Choroid plexus epithelial cell (primary cell): ENCODE data around the gene UBE2H.

Experiments used
- DNase-seq: peaks from one replicate; pipeline ENCODE4 v3.0.0-alpha.2; 2010; ENCODE audit warnings: low read depth
- H3K4me3 ChIP-seq: 2 replicates; pipeline ENCODE4 v1.5.1; 2011; ENCODE audit warnings: low read depth, mild to moderate bottlenecking, control low read depth, low read length, moderate library complexity
- CTCF ChIP-seq: conservative IDR thresholded peaks from 2 replicates; pipeline ENCODE4 v1.5.1; 2011; ENCODE audit warnings: low read depth, mild to moderate bottlenecking, control low read depth, inconsistent platforms, low read length, moderate library complexity

Gene UBE2H

GRCh38 chr7:129821476-129821875 lies 131.3 kb downstream of the UBE2H start:
- no peak for TF ChIP-seq CTCF
- DNase-seq = no peak
- no peak overlapping the region for H3K4me3 ChIP-seq

GRCh38 chr7:129816742-129817141 lies 136.0 kb downstream of the UBE2H start:
- no peak overlapping the region for H3K4me3 ChIP-seq
- no peak for DNase-seq
- no peak for TF ChIP-seq CTCF

GRCh38 chr7:129807863-129808262 lies 144.9 kb downstream of the UBE2H start:
- no peak for TF ChIP-seq CTCF
- H3K4me3 ChIP-seq = no peak overlapping the region
- no peak for DNase-seq

GRCh38 chr7:129804890-129805719 lies 147.7 kb downstream of the UBE2H start:
- no peak for TF ChIP-seq CTCF
- no peak for DNase-seq
- no peak overlapping the region for H3K4me3 ChIP-seq

- no peak for TF ChIP-seq CTCF
- DNase-seq = no peak
- H3K4me3 ChIP-seq = no peak overlapping the region
Observed at GRCh38 chr7:129804111-129804889, 148.5 kb downstream of the UBE2H start.

GRCh38 chr7:129803546-129804081 lies 149.1 kb downstream of the UBE2H start:
- H3K4me3 ChIP-seq = no peak overlapping the region
- DNase-seq = no peak
- no peak for TF ChIP-seq CTCF
